IMR-90 (cell line): ENCODE data around the gene SREBF2.

ENCODE experiments used
- BHLHE40 ChIP-seq: fragments of 150-350 bp; IDR thresholded peaks from 2 replicates; pipeline ENCODE4 v1.6.1; 2016; ENCODE audit warnings: mild to moderate bottlenecking, low read depth, low read length
- CHD1 ChIP-seq: IDR thresholded peaks from 2 replicates; pipeline ENCODE4 v1.6.1; 2012; ENCODE audit warnings: low read depth, low read length, improper control_type of control experiment
- CTCF ChIP-seq: conservative IDR thresholded peaks from 2 replicates; pipeline ENCODE4 v1.5.1; 2012; ENCODE audit warnings: mild to moderate bottlenecking, low read depth, low read length, improper control_type of control experiment
- MAFK ChIP-seq: IDR thresholded peaks from 2 replicates; pipeline ENCODE4 v1.6.1; 2012; ENCODE audit warnings: low read depth, low read length, improper control_type of control experiment
- MAZ ChIP-seq: IDR thresholded peaks from 2 replicates; pipeline ENCODE4 v1.6.1; 2012; ENCODE audit warnings: low read depth, mild to moderate bottlenecking, low read length, improper control_type of control experiment, moderate library complexity, borderline replicate concordance
- MXI1 ChIP-seq: IDR thresholded peaks from 2 replicates; pipeline ENCODE4 v1.6.1; 2012; ENCODE audit warnings: low read depth, mild to moderate bottlenecking, low read length, moderate library complexity, borderline replicate concordance
- POLR2A ChIP-seq: IDR thresholded peaks from 2 replicates; pipeline ENCODE4 v1.6.1; 2012; ENCODE audit warnings: mild to moderate bottlenecking, low read depth, low read length
- RFX5 ChIP-seq: IDR thresholded peaks from 2 replicates; pipeline ENCODE4 v1.8.0; 2012; ENCODE audit warnings: low read depth, mild to moderate bottlenecking, low read length, moderate library complexity
- SMC3 ChIP-seq: fragments of 150-350 bp; IDR thresholded peaks from 2 replicates; pipeline ENCODE4 v1.6.1; 2016; ENCODE audit warnings: low read depth, mild to moderate bottlenecking, antibody characterized with exemption, low read length, moderate library complexity
- TF ChIP-seq, protein P1 (sequence below): fragments of 150-350 bp; IDR thresholded peaks from 2 replicates; pipeline ENCODE4 v1.6.1; 2017; ENCODE audit warnings: mild to moderate bottlenecking, antibody characterized with exemption, low read length, low read depth

DNA sequence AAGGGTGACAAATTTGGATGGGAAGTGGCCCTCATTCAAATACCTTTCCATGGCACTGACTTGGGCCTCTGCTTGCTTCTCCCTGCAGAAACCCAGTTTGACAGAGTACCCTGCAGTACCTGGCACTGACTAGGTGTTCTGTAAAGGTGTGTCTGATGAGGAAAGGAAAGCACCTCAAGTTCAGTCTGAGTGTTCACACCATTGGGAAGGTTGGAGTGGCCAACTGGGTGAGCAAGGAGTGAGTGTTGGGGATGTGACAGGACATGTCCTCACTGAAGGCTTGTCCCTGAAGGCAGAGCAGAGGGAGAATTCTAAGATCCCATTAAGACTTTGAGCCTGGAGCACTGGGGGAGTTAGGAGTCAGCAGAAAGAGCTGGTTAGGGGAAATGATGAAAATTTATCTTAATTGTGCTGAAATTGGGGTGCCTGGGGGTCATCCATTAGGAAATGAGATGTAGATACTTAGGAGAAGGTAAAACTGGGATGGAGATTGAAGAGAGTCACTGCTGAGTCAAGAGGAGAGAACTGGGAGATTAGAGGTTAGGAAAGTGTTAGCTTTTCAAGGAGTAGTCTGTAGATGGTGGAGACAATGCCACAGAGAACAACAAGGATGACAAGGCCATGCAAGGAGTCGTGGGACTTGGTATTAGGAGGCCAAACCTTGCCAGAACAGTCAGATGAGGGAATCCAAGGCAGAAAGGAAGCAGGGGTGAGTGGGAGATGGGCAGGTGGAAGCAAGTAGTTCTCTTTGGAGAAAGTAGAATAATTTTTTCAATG is 6.1 kb downstream of the SREBF2 start:
- TF ChIP-seq CTCF (no peak), POLR2A (no peak), SMC3 (no peak), MAZ (no peak), BHLHE40 (no peak), RFX5 (no peak), MAFK (no peak), CHD1 (no peak), MXI1 (no peak)
- TF ChIP-seq, protein P1, sequence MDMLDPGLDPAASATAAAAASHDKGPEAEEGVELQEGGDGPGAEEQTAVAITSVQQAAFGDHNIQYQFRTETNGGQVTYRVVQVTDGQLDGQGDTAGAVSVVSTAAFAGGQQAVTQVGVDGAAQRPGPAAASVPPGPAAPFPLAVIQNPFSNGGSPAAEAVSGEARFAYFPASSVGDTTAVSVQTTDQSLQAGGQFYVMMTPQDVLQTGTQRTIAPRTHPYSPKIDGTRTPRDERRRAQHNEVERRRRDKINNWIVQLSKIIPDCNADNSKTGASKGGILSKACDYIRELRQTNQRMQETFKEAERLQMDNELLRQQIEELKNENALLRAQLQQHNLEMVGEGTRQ = no peak
